Liver (tissue), 9 donors: ENCODE measurements around the gene SEC31B. TPM values are rescaled to one million over a fixed set of nuclear protein-coding genes. Genes with fewer than 3 reads are reported as not detected.

Experiments
- DNase-seq: peaks from one replicate; pipeline ENCODE4 v3.0.0-alpha.2; 2017; ENCODE audit warnings: low spot score
- H3K27ac ChIP-seq, 2 donors: one replicate each; pipeline ENCODE4 v1.7.0; 2013; ENCODE audit warnings: inconsistent platforms in 2 of 2, low read length in 2 of 2, control low read depth in 1 of 2, low read depth in 1 of 2, mild to moderate bottlenecking in 1 of 2
- H3K27me3 ChIP-seq, 4 donors: one replicate each; pipeline versions ENCODE4 v1.6.1 to v1.7.0; 2013; ENCODE audit warnings: low read length in 3 of 4, inconsistent platforms in 1 of 4, mild to moderate bottlenecking in 1 of 4, moderate library complexity in 1 of 4; ENCODE audit not compliant: control insufficient read depth in 4 of 4, insufficient read depth in 4 of 4
- H3K36me3 ChIP-seq, 4 donors: one replicate each; pipeline versions ENCODE4 v1.6.1 to v1.7.0; 2013; ENCODE audit warnings: low read length in 3 of 4, mild to moderate bottlenecking in 3 of 4, low read depth in 1 of 4, moderate library complexity in 1 of 4; ENCODE audit not compliant: control insufficient read depth in 4 of 4, insufficient read depth in 3 of 4
- H3K4me1 ChIP-seq, 4 donors: one replicate each; pipeline versions ENCODE4 v1.6.1 to v1.7.0; 2013; ENCODE audit warnings: low read length in 3 of 4, mild to moderate bottlenecking in 3 of 4, moderate library complexity in 1 of 4; ENCODE audit not compliant: control insufficient read depth in 4 of 4, insufficient read depth in 4 of 4
- H3K4me3 ChIP-seq, 3 donors: one replicate each; pipeline versions ENCODE4 v1.6.1 to v1.7.0; 2013; ENCODE audit warnings: low read length in 3 of 3, control low read depth in 1 of 3, low read depth in 1 of 3, mild to moderate bottlenecking in 1 of 3
- H3K9ac ChIP-seq, 2 donors: one replicate each; pipeline ENCODE4 v1.7.0; 2013; ENCODE audit warnings: low read length in 2 of 2, mild to moderate bottlenecking in 2 of 2, moderate library complexity in 2 of 2, control low read depth in 1 of 2, low read depth in 1 of 2
- H3K9me3 ChIP-seq, 4 donors: one replicate each; pipeline versions ENCODE4 v1.6.1 to v1.7.0; 2013; ENCODE audit warnings: low read length in 3 of 4; ENCODE audit not compliant: control insufficient read depth in 4 of 4
- CTCF ChIP-seq: fragments of 150-350 bp; IDR thresholded peaks from 2 replicates; pipeline ENCODE4 v1.5.1; 2017; ENCODE audit warnings: improper control_type of control experiment, low read depth, low read length; ENCODE audit not compliant: missing input control
- EGR1 ChIP-seq, 2 donors: IDR thresholded peaks; 2 replicates each; pipeline ENCODE4 v1.6.1; 2016 to 2018; ENCODE audit warnings: antibody characterized with exemption in 2 of 2, low read depth in 2 of 2
- FOXA2 ChIP-seq: IDR thresholded peaks from 2 replicates; pipeline ENCODE4 v1.6.1; 2016; ENCODE audit warnings: antibody characterized with exemption
- JUND ChIP-seq, 2 donors: IDR thresholded peaks; 2 replicates each; pipeline ENCODE4 v1.6.1; 2016; ENCODE audit warnings: antibody characterized with exemption in 2 of 2
- MAX ChIP-seq: IDR thresholded peaks from 2 replicates; pipeline ENCODE4 v1.6.1; 2016; ENCODE audit warnings: antibody characterized with exemption
- NR2F2 ChIP-seq: IDR thresholded peaks from 2 replicates; pipeline ENCODE4 v1.6.1; 2016; ENCODE audit warnings: antibody characterized with exemption
- RAD21 ChIP-seq, 2 donors: IDR thresholded peaks; 2 replicates each; pipeline ENCODE4 v1.6.1; 2016; ENCODE audit warnings: antibody characterized with exemption in 2 of 2, mild to moderate bottlenecking in 2 of 2
- REST ChIP-seq: IDR thresholded peaks from 2 replicates; pipeline ENCODE4 v1.6.1; 2016; ENCODE audit warnings: antibody characterized with exemption, mild to moderate bottlenecking
- RXRA ChIP-seq, 2 donors: IDR thresholded peaks; 2 replicates each; pipeline ENCODE4 v1.6.1; 2017 to 2018; ENCODE audit warnings: antibody characterized with exemption in 2 of 2, mild to moderate bottlenecking in 1 of 2
- SP1 ChIP-seq: IDR thresholded peaks from 2 replicates; pipeline ENCODE4 v1.6.1; 2018; ENCODE audit warnings: antibody characterized with exemption, mild to moderate bottlenecking
- TAF1 ChIP-seq: conservative IDR thresholded peaks from 2 replicates; pipeline ENCODE4 v1.6.1; 2016; ENCODE audit warnings: antibody characterized with exemption, mild to moderate bottlenecking
- YY1 ChIP-seq: IDR thresholded peaks from 2 replicates; pipeline ENCODE4 v1.6.1; 2016; ENCODE audit warnings: antibody characterized with exemption, mild to moderate bottlenecking
- ZBTB33 ChIP-seq: IDR thresholded peaks from 2 replicates; pipeline ENCODE4 v1.6.1; 2016; ENCODE audit warnings: antibody characterized with exemption
- WGBS: extraction: QIAGEN DNeasy Blood & Tissue Kit; methylation state at CpG from one replicate; pipeline ENCODE4 v1.1.7; 2013; 5-methylcytosine and 5-hydroxymethylcytosine counted together
- polyA plus RNA-seq, 2 donors: library from polyadenylated mRNA; stranded (reverse) in 1 of 2; unstranded in 1 of 2; fragments of 200-250 nt in 1 of 2; fragments of >200 nt in 1 of 2; fragmentation: Nextera tagmentation in 1 of 2; extraction: Ambion mirVana in 1 of 2; gene quantifications; one replicate each; pipeline versions ENCODE4 v1.2.1 to v1.2.3, GENCODE V29; 2013 to 2015
- total RNA-seq, 2 donors: library from RNA; depleted of rRNA; stranded (reverse); fragments of >200 nt; gene quantifications; one replicate each; pipeline ENCODE4 v1.2.3, GENCODE V29; 2014
- donor health status: healthy.
- donor health status: healthy.
- donor health status: healthy.
- donor health status: healthy.
- donor health status: healthy.

The SEC31B gene
- total and polyA plus RNA-seq, 4 donors = 1.3 to 6.6 (median 3.8) TPM

GRCh38 chr10:100562008-100562672 lies 42.5 kb upstream of the SEC31B start:
- DNase-seq = peak; percentile 70
- no peaks in the 10 kb centered on the region for H3K9me3 ChIP-seq
- H3K36me3 ChIP-seq = no peaks in the 10 kb centered on the region
- 9% methylated on average over 62 of the region's 62 CpGs for WGBS
- no peak overlapping the region for H3K9ac ChIP-seq
- TF ChIP-seq RAD21 (IDR thresholded peaks at IDR 0.05) (peak; percentile 92 to 96), EGR1 (IDR thresholded peaks at IDR 0.05; ENCODE audit: low read depth in 2 of 2) (no peak), YY1 (peak; percentile 65), CTCF (peak; percentile 94)
- peaks cover 0 to 2% (median 0%) of the 10 kb centered on the region in 4 donors for H3K27me3 ChIP-seq
- no peak overlapping the region for H3K27ac ChIP-seq
- peaks cover 2 to 17% (median 7%) of the 10 kb centered on the region in 4 donors for H3K4me1 ChIP-seq
- H3K4me3 ChIP-seq = peak overlapping the region in 1 of 3 donors; percentile 3

GRCh38 chr10:100561005-100561404 lies 41.3 kb upstream of the SEC31B start:
- H3K9ac ChIP-seq = no peak overlapping the region
- peaks cover 0 to 2% (median 0%) of the 10 kb centered on the region in 4 donors for H3K27me3 ChIP-seq
- no peaks in the 10 kb centered on the region for H3K36me3 ChIP-seq
- H3K4me3 ChIP-seq = no peak overlapping the region
- peaks cover 2 to 17% (median 7%) of the 10 kb centered on the region in 4 donors for H3K4me1 ChIP-seq
- TF ChIP-seq TAF1 (no peak), ZBTB33 (no peak), SP1 (no peak), YY1 (no peak), RXRA (IDR thresholded peaks at IDR 0.05) (no peak), NR2F2 (no peak), EGR1 (IDR thresholded peaks at IDR 0.05; ENCODE audit: low read depth in 2 of 2) (no peak), MAX (no peak), FOXA2 (no peak), JUND (IDR thresholded peaks at IDR 0.05) (no peak), REST (no peak)
- H3K9me3 ChIP-seq = no peaks in the 10 kb centered on the region
- no peak overlapping the region for H3K27ac ChIP-seq
- WGBS = 74% methylated on average over 2 of the region's 2 CpGs
- DNase-seq = no peak
